Measurements from ENCODE around the gene EPB41.
"Not testable (repeated sequence)": the region's sequence is repeated elsewhere in the genome, so short reads cannot be mapped to it uniquely, and the experiment has no call there.

Gene EPB41

GRCh38 chr1:29133861-29134694 lies 219.7 kb downstream of the EPB41 start:
- no peak for DNase-seq (ENCODE audit: low read depth in 2 of 2)

DNA sequence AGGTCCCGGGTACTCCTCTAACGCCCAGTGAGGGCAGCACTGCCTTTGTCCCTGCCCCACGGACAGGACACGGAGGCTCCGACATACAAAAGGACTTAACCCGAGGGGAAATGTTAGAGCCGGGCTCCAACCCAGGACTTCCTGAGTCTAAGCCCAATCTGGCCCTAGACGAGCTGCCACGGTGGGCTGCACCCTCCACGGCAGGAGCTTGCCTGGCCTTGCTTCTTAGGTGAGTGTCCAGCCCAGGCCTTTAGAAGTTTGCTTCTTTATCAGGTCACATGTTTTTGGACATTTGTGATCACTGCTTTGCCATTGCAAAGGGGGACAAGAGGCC lies 220.3 kb downstream of the EPB41 start:
- no peak for DNase-seq (ENCODE audit: low read depth in 2 of 2)

DNA sequence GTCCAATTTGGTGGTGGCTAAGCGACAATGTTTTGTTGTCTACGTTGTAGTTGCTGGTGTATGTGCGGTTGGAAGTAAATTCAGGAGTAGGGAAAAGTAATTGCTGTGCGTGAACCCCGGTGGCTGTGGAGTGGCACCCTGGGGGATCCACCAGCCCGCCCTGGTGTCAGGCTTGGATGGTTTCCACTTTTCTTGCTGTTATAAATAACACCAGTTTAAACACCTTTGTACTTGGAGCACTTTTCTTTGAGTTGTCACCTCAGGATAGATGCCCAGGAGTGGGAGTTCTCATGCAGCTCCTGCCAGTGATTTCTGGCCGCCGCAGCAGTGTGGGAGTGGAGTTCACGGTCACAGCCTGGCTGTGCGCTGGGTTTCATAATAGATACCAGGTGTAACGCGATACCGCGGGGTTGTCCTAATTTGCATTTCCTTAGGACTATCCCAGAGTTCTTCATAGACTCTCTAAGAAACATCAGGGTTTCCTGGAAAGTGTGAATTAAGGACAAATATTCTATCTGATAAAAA lies 222.1 kb downstream of the EPB41 start:
- no peak for DNase-seq (ENCODE audit: low read depth in 2 of 2)

DNA sequence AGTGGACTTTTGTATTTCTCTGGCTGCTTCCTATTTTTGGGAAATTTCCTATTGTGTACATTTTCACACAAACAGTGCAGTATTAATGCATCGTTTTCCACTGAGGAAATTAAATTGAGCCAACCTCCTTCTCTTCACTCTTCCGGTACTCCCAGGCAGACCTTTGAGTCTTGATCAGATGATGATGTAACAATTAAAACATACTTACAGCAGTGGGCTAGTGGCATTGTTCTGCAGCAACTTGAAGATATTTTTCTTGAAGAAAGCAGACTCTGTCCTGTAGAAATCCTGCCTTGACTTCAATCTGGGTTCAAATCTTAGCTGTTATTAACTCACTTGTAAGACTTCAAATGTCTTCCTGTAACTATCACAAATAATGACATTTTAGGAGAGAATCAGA lies 228.3 kb downstream of the EPB41 start:
- DNase-seq (ENCODE audit: low read depth in 2 of 2), result no peak

DNA sequence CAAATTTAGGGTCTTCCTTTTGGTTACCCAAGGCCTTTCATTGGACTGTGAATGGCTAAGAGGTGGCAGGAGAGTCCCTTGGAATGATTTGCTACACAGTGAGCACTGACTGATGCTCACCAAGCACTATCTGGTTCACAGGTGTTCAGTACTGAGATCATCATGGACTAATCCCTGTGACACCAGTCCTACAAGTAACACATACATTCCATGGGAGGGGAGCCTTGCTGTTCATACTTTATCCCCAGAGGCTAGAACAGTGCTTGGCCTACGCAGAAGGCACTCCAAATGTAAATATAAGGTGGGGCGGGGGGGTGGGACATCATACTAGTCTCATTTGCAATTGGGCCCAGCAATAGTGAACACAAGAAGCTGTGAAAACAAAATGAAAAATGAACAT lies 229.8 kb downstream of the EPB41 start:
- DNase-seq (ENCODE audit: low read depth in 2 of 2), result no peak

GRCh38 chr1:29145739-29146437 lies 231.5 kb downstream of the EPB41 start:
- no peak for DNase-seq (ENCODE audit: low read depth in 2 of 2)

GRCh38 chr1:29148656-29149491 lies 234.5 kb downstream of the EPB41 start:
- DNase-seq (ENCODE audit: low read depth in 2 of 2), result no peak

DNA sequence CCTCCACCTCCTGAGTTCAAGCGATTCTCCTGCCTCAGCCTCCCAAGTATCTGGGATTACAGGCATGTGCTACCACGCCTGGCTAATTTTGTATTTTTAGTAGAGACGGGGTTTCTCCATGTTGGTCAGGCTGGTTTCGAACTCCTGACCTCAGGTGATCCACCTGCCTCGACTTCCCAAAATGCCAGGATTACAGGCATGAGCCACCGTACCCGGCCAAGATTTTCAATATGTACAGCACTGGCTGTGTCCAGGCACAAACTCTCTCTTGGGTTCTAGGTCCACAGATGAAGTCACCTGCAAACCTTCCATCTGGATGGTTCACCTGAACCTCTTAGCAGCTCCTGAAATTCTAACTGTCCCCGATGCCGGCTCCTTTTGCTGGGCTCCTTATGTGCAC lies 236.0 kb downstream of the EPB41 start:
- DNase-seq (ENCODE audit: low read depth in 2 of 2), result not testable (repeated sequence)

GRCh38 chr1:29152046-29152805 lies 237.9 kb downstream of the EPB41 start:
- DNase-seq (ENCODE audit: low read depth in 2 of 2), result no peak

DNA sequence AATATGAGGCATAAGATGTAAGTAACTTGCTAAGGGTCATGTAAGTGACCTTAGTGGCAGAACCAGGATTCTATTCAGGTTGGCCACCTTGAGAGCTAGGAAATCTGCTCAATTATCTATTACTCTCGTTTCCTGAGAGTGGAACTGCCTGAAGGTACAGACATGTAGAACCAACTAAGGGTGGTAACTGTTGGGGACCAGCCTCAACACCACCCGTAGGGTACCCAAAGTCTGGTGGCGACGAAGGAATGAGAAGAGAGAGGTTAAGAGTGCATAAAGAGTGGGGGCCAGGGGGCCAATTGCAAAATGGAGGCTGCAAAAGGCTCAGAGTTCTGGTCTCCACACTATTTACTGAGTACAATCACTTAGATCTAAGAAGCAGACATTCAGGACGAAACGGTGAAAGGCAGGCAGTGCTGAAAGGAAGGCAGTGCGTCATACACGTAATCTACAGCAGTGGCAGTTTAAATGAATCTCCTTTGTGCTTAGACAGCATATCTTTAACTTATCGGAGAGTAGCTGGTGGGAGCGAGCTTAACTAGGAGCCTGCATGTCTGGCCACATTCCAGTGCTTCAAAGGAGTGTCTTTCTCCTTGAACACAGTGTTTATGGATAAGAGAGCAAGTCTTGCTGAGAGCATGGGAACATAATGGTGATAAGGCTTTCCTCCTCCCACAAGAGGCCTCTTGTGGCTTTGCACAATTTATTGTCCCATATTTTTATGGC lies 242.3 kb downstream of the EPB41 start:
- DNase-seq (ENCODE audit: low read depth in 2 of 2), result no peak

DNA sequence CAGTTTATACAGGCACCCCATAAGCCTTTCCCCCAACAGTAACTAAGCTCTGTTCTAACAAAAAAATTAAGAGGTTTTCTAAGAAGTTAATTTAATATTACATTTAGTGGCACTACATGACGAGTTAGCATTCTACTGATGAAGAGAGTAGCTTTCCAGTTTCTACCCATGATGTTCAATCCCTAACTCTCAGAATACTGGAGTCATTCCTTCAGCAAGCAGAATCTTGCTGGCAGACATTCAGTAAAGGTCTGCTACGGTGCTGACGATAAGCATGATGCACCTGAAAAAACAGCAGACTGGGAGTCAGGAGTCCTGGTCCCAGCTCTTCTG lies 242.9 kb downstream of the EPB41 start:
- no peak for DNase-seq (ENCODE audit: low read depth in 2 of 2)

- DNase-seq (ENCODE audit: low read depth in 2 of 2), result no peak
These were observed 245.4 kb downstream of the EPB41 start for GRCh38 chr1:29159773-29160172.

DNA sequence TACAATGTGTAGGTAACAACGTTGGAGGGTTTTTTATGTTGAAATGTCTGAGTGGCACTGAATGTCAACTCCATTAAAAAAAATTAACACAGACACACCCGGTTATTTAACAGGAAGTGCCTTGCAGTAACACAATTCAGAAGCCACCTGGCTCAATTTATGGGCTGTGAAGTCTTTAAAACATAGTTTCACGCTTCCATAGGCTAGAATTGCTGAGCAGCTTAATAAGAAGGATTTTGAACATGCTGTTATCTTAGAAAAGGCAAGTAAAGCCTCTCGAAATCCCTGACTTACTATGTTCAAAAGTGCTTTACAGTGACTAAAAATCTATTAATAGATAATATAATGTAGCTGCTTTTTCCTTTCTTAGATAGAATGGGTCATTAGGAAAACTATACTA lies 247.7 kb downstream of the EPB41 start:
- no peak for DNase-seq (ENCODE audit: low read depth in 2 of 2)

DNA sequence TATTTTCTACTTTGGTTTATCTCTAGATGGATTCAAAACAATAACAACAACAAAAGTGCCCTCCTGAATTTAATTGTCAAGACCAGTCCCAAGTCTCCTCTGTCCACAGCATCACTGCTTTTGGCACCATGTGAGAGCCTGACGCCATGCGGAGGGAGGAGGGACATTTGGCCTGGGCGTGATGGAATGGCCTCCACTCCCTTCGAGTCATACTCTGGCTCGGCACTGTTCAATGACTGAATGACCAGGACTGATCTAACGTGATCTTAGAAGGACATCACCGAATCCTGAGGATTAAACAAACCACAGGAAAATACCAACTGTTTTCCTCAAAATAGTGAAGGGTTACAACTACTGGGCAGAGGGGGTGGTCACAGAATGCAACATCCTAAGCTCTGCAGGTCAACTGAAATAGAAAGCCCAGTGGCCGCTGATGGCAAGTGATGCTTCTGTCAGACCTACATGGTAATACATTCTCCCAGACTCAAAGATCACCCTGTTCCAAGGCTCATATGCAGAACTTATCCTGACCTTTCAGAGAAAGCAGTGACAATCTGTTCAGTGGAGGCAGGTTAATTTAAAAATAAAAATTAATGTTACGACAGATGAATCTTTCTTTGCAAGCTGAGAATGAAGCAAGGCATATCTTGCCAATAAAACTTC lies 248.2 kb downstream of the EPB41 start:
- no peak for DNase-seq (ENCODE audit: low read depth in 2 of 2)

DNA sequence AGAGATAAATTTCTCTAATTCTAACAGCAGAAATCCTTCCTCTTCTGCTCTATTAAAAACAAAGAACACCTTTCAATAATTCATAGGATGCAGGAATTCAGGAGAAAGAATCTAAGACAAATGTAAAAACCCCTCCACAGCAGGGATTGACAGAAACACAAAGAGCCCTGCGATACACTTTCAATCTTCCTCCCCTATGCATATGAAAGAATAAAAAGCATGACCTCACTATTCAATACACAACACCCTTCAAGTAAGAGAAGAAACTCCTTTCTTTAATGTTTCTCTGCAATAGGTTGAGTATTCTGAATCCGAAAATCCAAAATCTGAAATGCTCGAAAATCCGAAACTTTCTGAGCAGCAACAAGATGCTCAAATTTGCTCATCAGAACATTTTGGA lies 250.2 kb downstream of the EPB41 start:
- DNase-seq (ENCODE audit: low read depth in 2 of 2), result no peak

GRCh38 chr1:29166291-29166878 lies 252.0 kb downstream of the EPB41 start:
- DNase-seq (ENCODE audit: low read depth in 2 of 2), result no peak

DNA sequence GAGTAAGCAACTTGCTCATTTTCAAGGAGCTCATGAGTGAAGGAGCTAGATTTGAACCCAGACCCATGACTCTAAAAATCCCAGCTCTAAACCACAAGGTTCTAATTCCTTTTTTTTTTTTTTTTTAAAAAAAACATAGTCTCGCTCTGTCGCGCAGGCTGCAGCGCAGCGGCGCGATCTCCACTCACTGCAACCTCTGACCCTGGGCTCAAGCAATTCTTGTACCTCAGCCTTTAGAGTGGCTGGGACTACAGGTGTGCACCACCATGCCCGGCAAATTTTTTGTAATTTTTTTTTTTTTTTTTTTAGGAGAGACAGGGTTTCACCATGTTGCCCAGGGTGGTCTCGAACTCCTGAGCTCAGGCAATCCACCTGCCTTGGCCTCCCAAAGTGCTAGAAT lies 253.5 kb downstream of the EPB41 start:
- no peak for DNase-seq (ENCODE audit: low read depth in 2 of 2)
